ENCODE data around the gene ANKRD12. TPM values are rescaled to one million over a fixed set of nuclear protein-coding genes. Genes with fewer than 3 reads are reported as not detected.

ANKRD12 gene
- total and polyA plus RNA-seq, 2 donors (not counting 1 experiment from before 2014, with no cell fraction given): 8.0 to 183 TPM

GRCh38 chr18:9106094-9106493 lies 30.5 kb upstream of the ANKRD12 start:
- Histone ChIP-seq H3K36me3 (replicated peaks in 1 of 2; ENCODE audit: control extremely low read depth in 1 of 2, control insufficient read depth in 1 of 2, extremely low read depth in 1 of 2, insufficient read depth in 2 of 2, low read length in 1 of 2) (peaks cover 5 to 10% of the 10 kb centered on the region in 2 experiments), H3K4me1 (ENCODE audit: control insufficient read depth in 2 of 2, insufficient read depth in 2 of 2, low read length in 2 of 2) (peaks cover 68 to 79% of the 10 kb centered on the region in 2 donors), H3K9me3 (ENCODE audit: control extremely low read depth in 1 of 3, control insufficient read depth in 2 of 3, insufficient read depth in 1 of 3, low read length in 2 of 3) (peaks cover 0 to 2% (median 0%) of the 10 kb centered on the region in 3 donors), H3K9ac (ENCODE audit: low read length) (no peak overlapping the region), H3K27ac (ENCODE audit: low read length in 2 of 2) (peak overlapping the region in 1 of 2 donors; percentile 68), H3K4me3 (ENCODE audit: control extremely low read depth in 1 of 5, extremely low read depth in 1 of 5, insufficient read depth in 1 of 5, low read depth in 2 of 5, low read length in 4 of 5) (no peak overlapping the region), H2AFZ (ENCODE audit: insufficient read depth, low read depth, low read length, poor library complexity, severe bottlenecking) (no peak overlapping the region), H3K4me2 (replicated peaks; ENCODE audit: low read depth, low read length, poor library complexity, severe bottlenecking) (peak overlapping the region; percentile 81), H3K79me2 (ENCODE audit: control insufficient read depth, insufficient read depth, low read length) (peaks cover 85% of the 10 kb centered on the region), H4K20me1 (ENCODE audit: control insufficient read depth, insufficient read depth, low read length, poor library complexity, severe bottlenecking) (no peaks in the 10 kb centered on the region), H3K27me3 (replicated peaks in 1 of 4; ENCODE audit: control extremely low read depth in 1 of 4, control insufficient read depth in 3 of 4, insufficient read depth in 4 of 4, low read length in 3 of 4) (no peaks in the 10 kb centered on the region)
- Mint-ChIP-seq H3K4me1 (peaks cover 78% of the 10 kb centered on the region), H3K9me3 (ENCODE audit: insufficient read depth) (no peaks in the 10 kb centered on the region), H3K4me3 (peak overlapping the region; percentile 95), H3K27ac (peak overlapping the region; percentile 1), H3K27me3 (no peaks in the 10 kb centered on the region)
- ChIA-PET POLR2A (interaction anchor here (0.8 kb wide), 1 partner anchor 30 kb away, joined by 5 read pairs; the partner anchor contains the start of gene ANKRD12), CTCF (interaction anchor here (1.2 to 1.8 kb wide), 3 partner anchors 12 to 33 kb away, joined by 3 to 6 read pairs (median 4); no protein-coding TSS in a partner anchor)
- 100% methylated on average over 1 of the region's 1 CpG for WGBS (ENCODE audit: insufficient coverage)
- ATAC-seq (ENCODE audit: low read depth): no peak
- intact Hi-C loops (cut with micrococcal nuclease): no loop called here
- TF ChIP-seq, protein P1, sequence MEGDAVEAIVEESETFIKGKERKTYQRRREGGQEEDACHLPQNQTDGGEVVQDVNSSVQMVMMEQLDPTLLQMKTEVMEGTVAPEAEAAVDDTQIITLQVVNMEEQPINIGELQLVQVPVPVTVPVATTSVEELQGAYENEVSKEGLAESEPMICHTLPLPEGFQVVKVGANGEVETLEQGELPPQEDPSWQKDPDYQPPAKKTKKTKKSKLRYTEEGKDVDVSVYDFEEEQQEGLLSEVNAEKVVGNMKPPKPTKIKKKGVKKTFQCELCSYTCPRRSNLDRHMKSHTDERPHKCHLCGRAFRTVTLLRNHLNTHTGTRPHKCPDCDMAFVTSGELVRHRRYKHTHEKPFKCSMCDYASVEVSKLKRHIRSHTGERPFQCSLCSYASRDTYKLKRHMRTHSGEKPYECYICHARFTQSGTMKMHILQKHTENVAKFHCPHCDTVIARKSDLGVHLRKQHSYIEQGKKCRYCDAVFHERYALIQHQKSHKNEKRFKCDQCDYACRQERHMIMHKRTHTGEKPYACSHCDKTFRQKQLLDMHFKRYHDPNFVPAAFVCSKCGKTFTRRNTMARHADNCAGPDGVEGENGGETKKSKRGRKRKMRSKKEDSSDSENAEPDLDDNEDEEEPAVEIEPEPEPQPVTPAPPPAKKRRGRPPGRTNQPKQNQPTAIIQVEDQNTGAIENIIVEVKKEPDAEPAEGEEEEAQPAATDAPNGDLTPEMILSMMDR (IDR thresholded peaks at IDR 0.05): no peak
- no peak for TF ChIP-seq EZH2 (IDR thresholded peaks at IDR 0.05; ENCODE audit: borderline replicate concordance, insufficient read depth, low read depth, low read length, poor library complexity, severe bottlenecking)
- DNase-seq: no peak

GRCh38 chr18:9106800-9107584 lies 29.6 kb upstream of the ANKRD12 start:
- peaks cover 5 to 10% of the 10 kb centered on the region in 2 experiments for H3K36me3 ChIP-seq (replicated peaks in 1 of 2; ENCODE audit: control extremely low read depth in 1 of 2, control insufficient read depth in 1 of 2, extremely low read depth in 1 of 2, insufficient read depth in 2 of 2, low read length in 1 of 2)
- H3K4me3 Mint-ChIP-seq: peak overlapping the region; percentile 70
- 0% methylated on average over 1 of the region's 4 CpGs for WGBS (ENCODE audit: insufficient coverage)
- H3K27me3 ChIP-seq (replicated peaks in 1 of 4; ENCODE audit: control extremely low read depth in 1 of 4, control insufficient read depth in 3 of 4, insufficient read depth in 4 of 4, low read length in 3 of 4): no peaks in the 10 kb centered on the region
- peaks cover 0 to 2% (median 0%) of the 10 kb centered on the region in 3 donors for H3K9me3 ChIP-seq (ENCODE audit: control extremely low read depth in 1 of 3, control insufficient read depth in 2 of 3, insufficient read depth in 1 of 3, low read length in 2 of 3)
- H4K20me1 ChIP-seq (ENCODE audit: control insufficient read depth, insufficient read depth, low read length, poor library complexity, severe bottlenecking): no peaks in the 10 kb centered on the region
- peak overlapping the region; percentile 81 for H3K4me2 ChIP-seq (replicated peaks; ENCODE audit: low read depth, low read length, poor library complexity, severe bottlenecking)
- ChIA-PET CTCF (interaction anchor here (1.2 kb wide), 1 partner anchor 16 kb away, joined by 3 read pairs; no protein-coding TSS in a partner anchor), POLR2A (interaction anchor here (0.8 kb wide), 1 partner anchor 29 kb away, joined by 5 read pairs; the partner anchor contains the start of gene ANKRD12)
- no peaks in the 10 kb centered on the region for H3K27me3 Mint-ChIP-seq
- no peak overlapping the region for H3K4me3 ChIP-seq (ENCODE audit: control extremely low read depth in 1 of 5, extremely low read depth in 1 of 5, insufficient read depth in 1 of 5, low read depth in 2 of 5, low read length in 4 of 5)
- peaks cover 94% of the 10 kb centered on the region for H3K79me2 ChIP-seq (ENCODE audit: control insufficient read depth, insufficient read depth, low read length)
- H3K9ac ChIP-seq (ENCODE audit: low read length): peak overlapping the region; percentile 12
- H3K4me1 ChIP-seq (ENCODE audit: control insufficient read depth in 2 of 2, insufficient read depth in 2 of 2, low read length in 2 of 2): peaks cover 68 to 82% of the 10 kb centered on the region in 2 donors
- ATAC-seq (ENCODE audit: low read depth) (no peak), DNase-seq (no peak)
- H3K9me3 Mint-ChIP-seq (ENCODE audit: insufficient read depth): no peaks in the 10 kb centered on the region
- intact Hi-C loops (cut with micrococcal nuclease): no loop called here
- TF ChIP-seq EZH2 (IDR thresholded peaks at IDR 0.05; ENCODE audit: borderline replicate concordance, insufficient read depth, low read depth, low read length, poor library complexity, severe bottlenecking): no peak
- TF ChIP-seq, protein P1 (IDR thresholded peaks at IDR 0.05): no peak
- H2AFZ ChIP-seq (ENCODE audit: insufficient read depth, low read depth, low read length, poor library complexity, severe bottlenecking): no peak overlapping the region
- H3K4me1 Mint-ChIP-seq: peaks cover 77% of the 10 kb centered on the region
- H3K27ac Mint-ChIP-seq: peak overlapping the region; percentile 72
- peak overlapping the region in 1 of 2 donors; percentile 68 for H3K27ac ChIP-seq (ENCODE audit: low read length in 2 of 2)

All from B cell (primary cell).